Activated CD4-positive, alpha-beta T cell treated with anti-CD3 and anti-CD28 coated beads, Interleukin-2, amount 50 U/mL, for 24 hours (primary cell): ENCODE measurements around the gene WDR18.

ENCODE experiments used
- DNase-seq, 2 donors: peaks; one replicate each; pipeline ENCODE4 v3.0.0-alpha.2; 2020; ENCODE audit warnings: low read depth in 1 of 2, low spot score in 1 of 2

The WDR18 gene

GRCh38 chr19:984165-984967 is at the start of gene WDR18:
TSS of gene WDR18 (plus strand) at chr19:984345. CDS start at chr19:984354, 9 bp downstream.
- peak; percentile 78 to 89 for DNase-seq

GRCh38 chr19:934865-935479 is 49.2 kb upstream of the WDR18 start:
- no peak for DNase-seq

DNA sequence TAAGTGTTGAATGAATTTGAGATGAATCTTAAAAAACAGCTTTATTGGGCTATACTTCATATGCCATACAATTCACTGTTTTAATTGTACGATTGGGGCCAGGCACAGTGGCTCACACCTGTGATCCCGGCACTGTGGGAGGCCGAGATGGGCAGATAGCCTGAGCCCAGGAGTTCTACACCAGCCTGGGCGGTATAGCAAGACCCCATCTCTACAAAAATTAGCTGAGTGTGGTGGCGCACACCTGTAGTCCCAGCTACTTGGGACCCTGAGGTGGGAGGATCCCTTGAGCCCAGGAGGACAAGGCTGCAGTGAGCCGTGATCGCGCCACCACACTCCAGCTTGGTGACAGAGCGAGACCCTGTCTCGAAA is 48.0 kb upstream of the WDR18 start:
- DNase-seq = no peak

- DNase-seq = no peak
Measured at GRCh38 chr19:937259-937694, 46.9 kb upstream of the WDR18 start.

- DNase-seq = no peak
Measured at GRCh38 chr19:938233-938923, 45.8 kb upstream of the WDR18 start.

DNA sequence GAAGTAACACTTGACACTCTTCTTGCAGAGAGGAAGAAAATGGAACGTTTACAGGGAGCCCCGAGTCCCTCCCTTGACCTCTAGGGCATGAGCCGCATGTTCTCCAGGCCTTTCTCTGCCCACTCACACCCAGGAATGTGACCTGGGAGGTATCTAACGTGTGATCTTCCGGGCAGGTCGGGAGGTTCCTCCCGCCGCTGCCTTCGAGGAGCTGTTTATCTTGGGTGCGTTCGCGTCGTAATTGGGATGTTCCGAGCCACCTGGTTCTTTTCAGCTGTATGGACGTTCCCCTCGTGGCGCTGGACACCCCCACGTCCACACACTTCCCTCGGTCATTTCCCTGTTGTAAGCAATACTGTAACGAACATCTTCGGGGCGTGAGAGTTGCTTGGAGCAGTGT is 44.7 kb upstream of the WDR18 start:
- DNase-seq = no peak

GRCh38 chr19:939922-940321 is 44.2 kb upstream of the WDR18 start:
- no peak for DNase-seq

GRCh38 chr19:940591-941291 is 43.4 kb upstream of the WDR18 start:
- DNase-seq = peak; percentile 36 to 37

DNA sequence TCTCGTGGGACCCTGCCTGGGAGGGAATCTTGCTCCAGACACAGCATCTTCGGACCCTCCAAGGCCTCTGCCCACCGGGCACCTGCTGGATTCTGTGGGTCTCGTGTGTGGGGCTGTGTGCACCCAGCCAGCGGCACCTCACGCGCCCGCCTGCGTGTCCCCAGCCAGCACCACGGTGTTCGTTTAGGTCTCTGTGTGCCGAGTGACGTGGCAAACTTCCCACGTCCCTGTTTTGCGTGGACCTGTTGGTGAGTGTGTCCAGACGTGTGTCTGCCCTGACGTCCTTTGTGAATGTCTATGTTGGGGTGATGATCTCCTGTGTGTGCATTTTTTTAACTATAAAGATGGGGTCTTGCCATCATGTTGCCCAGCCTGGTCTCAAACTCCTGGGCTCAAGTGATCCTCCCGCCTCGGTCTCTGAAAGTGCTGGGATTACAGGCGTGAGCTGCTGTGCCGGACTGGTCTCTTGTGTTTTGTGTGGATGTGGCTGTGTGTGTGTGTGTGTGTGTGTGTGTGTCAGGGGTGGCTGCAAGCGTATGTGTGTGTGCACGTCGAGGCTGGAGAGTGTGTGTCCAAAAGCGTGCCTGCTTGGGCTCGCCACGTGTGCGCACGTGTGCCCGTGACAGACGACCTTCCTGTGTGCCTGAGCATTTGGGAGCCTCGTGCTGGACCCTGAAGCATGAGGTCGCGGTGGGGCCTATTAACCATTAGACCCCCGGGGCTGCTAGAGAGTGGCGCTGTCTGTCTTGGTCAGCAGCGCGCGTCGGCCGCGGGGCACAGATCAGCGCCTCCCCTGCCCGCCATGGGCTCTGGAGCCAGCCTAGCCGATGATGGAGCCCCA is 42.6 kb upstream of the WDR18 start:
- DNase-seq = no peak

DNA sequence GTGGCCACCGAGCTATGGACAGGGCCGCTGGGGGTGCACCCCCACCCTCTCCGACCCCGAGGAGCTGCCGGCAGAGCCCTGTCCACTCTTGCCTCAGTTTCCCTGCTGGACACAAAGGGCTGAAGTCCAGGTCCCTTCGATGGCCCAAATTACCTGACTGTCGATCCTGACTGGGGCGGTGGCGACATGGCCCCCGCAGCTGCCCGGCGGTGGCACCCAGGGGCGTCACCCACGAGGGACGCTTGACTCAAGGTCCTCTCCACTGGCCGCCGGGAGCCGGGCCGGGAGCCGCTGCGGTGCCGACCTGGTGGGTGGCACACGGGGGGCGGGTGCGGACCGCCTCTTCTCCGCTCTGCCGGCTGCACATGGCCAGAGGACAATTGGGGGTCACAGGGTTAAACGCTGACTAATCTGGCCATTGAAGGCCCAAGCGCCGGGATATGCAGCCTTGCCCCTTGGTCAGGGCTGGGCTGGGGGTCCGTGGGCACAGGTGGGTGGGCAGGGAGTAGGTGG is 42.0 kb upstream of the WDR18 start:
- DNase-seq = no peak

GRCh38 chr19:943551-944170 is 40.5 kb upstream of the WDR18 start:
- no peak for DNase-seq

GRCh38 chr19:944171-944567 is 40.0 kb upstream of the WDR18 start:
- no peak for DNase-seq

DNA sequence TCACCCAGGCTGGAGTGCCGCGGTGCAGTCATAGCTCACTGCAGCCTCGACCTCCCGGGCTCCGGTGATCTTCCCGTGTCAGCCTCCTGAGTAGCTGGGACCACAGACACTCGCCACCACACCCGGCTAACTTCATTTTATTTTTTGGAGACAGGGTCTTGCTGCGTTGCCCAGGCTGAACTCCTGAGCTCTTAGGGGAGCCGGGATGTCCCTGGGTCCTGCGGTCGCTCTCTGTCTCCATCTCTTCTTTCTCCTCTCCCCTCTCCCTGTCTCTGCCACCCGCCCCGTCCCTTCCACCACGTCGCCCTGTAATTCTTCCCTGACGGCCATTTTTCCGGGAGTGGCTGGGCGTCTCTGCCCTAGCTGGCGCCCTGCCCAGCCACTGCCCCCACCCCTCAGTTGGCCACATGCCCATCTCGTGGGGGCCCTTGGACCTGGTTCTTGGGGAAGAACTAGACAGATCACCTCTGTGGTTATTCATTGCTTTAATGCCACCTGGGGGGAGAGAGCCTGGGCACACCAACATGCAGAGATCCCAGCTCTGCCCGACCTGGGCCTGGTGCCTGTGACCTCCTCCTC is 39.4 kb upstream of the WDR18 start:
- DNase-seq = no peak

GRCh38 chr19:945401-946252 is 38.5 kb upstream of the WDR18 start:
- no peak for DNase-seq

DNA sequence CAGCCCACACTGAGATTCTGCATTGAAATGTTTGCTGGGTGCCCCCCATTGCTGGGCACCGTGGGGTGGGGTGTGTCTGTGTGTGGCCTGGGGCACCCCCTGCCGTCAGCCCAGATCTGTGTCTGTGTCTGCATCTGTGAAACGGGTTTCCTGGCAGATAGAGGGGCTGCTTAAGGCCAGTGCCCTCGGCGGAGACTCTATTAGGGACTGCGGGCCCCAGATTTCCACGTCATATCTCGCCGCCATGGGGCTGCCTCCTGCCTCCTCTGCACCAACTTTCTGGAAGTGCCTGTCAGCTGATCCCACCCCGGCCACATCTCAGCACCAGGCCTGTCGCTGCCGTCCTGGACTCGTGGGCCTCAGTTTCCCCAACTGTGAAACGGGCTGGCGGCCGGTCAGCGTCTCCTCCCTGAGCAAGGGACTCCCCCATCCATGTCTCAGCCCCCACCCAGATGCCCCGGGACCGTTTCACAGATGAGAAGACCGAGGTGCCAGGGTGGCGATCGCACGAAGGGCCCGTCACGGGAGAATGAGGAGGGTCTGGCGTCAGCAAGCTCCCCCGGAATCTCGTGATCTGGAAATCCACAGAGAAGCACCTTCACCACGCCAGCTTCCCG is 36.9 kb upstream of the WDR18 start:
- DNase-seq = no peak

DNA sequence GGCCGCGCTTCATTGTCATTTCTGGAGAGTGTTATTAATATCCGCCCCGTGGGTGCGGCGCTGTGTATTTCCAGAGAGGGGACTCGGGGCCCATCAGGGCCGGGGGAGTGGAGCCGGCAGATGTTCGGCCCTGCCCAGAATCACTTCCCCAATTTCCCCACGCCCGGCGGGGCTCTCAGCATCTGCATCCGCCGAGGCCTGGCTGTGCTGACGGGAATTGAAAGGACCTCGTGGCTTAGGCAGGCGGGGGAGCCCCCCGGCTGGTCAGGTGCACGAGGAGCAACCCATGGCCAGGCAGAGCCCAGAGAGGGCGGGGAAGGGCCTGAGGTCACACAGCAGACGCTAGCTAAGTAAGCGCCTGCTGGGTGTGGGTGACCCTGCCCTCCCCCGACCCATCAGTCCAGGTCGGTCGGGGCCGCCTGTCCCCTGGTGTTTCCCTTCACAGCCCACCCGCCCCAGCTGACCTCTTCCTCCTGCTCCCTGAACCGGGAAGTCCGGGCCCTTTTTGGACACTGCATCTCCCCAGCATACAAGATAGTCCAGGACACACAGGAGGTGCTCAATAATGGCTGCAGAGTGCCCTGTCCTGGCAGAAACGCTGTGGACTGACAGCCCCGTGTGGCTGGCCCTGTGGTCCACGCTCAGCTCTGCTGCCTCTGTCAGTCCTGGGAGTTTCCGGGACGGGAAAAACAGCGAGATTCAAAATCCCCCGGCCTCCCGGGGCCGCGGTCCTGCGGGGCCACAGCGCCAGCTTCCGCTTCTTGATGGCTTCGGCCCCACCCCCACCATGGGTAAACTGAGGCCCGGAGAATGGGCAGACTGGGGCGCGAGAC is 36.2 kb upstream of the WDR18 start:
- DNase-seq = no peak

- DNase-seq = no peak
Measured at GRCh38 chr19:948842-949496, 35.2 kb upstream of the WDR18 start.
